Esophagus muscularis mucosa (tissue), 4 donors: ENCODE data around the gene WDR37.

ENCODE experiments used
- CTCF ChIP-seq, 3 experiments: fragments of 200-600 bp in 2 of 3; fragments of 450-650 bp in 1 of 3; sonication (generic) in 2 of 3; IDR thresholded peaks; one replicate each; pipeline ENCODE4 v1.5.1; 2017 to 2019; ENCODE audit warnings: antibody characterized with exemption in 3 of 3, mild to moderate bottlenecking in 2 of 3, moderate library complexity in 1 of 3
- EP300 ChIP-seq: sonication (generic); formaldehyde crosslinking; IDR thresholded peaks from one replicate; pipeline ENCODE4 v1.6.1; 2017; ENCODE audit warnings: antibody characterized with exemption
- POLR2A ChIP-seq: fragments of 450-650 bp; IDR thresholded peaks from one replicate; pipeline ENCODE4 v1.6.1; 2017; ENCODE audit warnings: antibody characterized with exemption, moderate library complexity, mild to moderate bottlenecking, low read depth
- POLR2AphosphoS5 ChIP-seq, 2 donors: sonication (generic); formaldehyde crosslinking; IDR thresholded peaks; one replicate each; pipeline ENCODE4 v1.6.1; 2017; ENCODE audit warnings: antibody characterized with exemption in 2 of 2

DNA sequence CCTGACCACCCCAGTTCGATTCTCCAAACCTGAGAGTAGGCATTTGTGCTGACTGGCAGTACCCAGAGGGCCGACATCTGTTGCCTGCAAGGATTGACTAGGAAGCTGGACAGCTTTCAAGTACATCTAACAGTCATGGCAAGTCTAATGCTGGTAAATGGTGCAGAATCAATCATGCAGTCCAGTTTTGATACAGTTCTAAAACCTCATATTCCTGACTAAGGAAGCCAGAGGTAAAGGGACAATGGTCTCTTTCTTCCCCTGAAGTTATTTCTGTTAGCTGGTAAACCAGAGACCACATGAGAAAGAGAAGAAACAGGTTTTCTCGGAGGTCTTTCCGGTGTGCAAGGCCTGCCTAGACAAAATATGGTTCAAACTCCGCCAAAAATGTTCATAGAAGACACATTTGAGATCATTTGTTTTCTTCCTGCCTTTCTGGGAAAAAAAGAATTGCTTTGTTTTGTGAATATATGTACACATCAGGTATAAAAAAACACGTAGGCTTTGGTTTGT is 97.1 kb downstream of the WDR37 start:
- TF ChIP-seq CTCF (IDR thresholded peaks at IDR 0.05) = no peak
- TF ChIP-seq POLR2A = no peak
- no peak for TF ChIP-seq EP300
- TF ChIP-seq POLR2AphosphoS5 (IDR thresholded peaks at IDR 0.05) = no peak
